Neural cell (in vitro differentiated cells): ENCODE measurements around the gene RAD51B. TPM values are rescaled to one million over a fixed set of nuclear protein-coding genes. Genes with fewer than 3 reads are reported as not detected.

Experiments
- H2AFZ ChIP-seq: fragments of 200-600, 300-800 bp; sonication (generic), shearing (Covaris generic); 2 replicates; pipeline ENCODE4 v1.6.0; 2014; ENCODE audit warnings: low read depth, mild to moderate bottlenecking, antibody characterized with exemption, low read length, moderate library complexity
- H3F3A ChIP-seq: fragments of 200-600 bp; shearing (Covaris generic); 2 replicates; pipeline ENCODE4 v1.6.1; 2016; ENCODE audit warnings: mild to moderate bottlenecking, moderate library complexity, mixed read lengths, antibody characterized with exemption, low read length; ENCODE audit not compliant: insufficient read depth, poor library complexity, severe bottlenecking
- H3K27ac ChIP-seq: fragments of 200-600, 300-800 bp; sonication (generic), shearing (Covaris generic); 2 replicates; pipeline ENCODE4 v1.5.1; 2014; ENCODE audit warnings: mild to moderate bottlenecking, low read length, moderate library complexity
- H3K27me3 ChIP-seq: fragments of 300-800, 200-600 bp; sonication (generic), shearing (Covaris generic); 2 replicates; pipeline ENCODE4 v1.6.0; 2014; ENCODE audit warnings: mild to moderate bottlenecking, low read depth, low read length, moderate library complexity; ENCODE audit not compliant: insufficient read depth
- H3K36me3 ChIP-seq: fragments of 300-800, 200-600 bp; sonication (generic), shearing (Covaris generic); 2 replicates; pipeline ENCODE4 v1.5.1; 2014; ENCODE audit warnings: mild to moderate bottlenecking, antibody characterized with exemption, low read length, moderate library complexity; ENCODE audit not compliant: insufficient read depth
- H3K4me2 ChIP-seq: fragments of 300-800, 200-600 bp; sonication (generic), shearing (Covaris generic); 2 replicates; pipeline ENCODE4 v1.6.0; 2014; ENCODE audit warnings: mild to moderate bottlenecking, low read length
- H3K4me3 ChIP-seq: fragments of 300-800, 200-600 bp; sonication (generic), shearing (Covaris generic); 2 replicates; pipeline ENCODE4 v1.5.1; 2014; ENCODE audit warnings: mild to moderate bottlenecking, low read length, moderate library complexity
- H3K79me2 ChIP-seq: fragments of 200-600 bp; shearing (Covaris generic); replicated peaks from 2 replicates; pipeline ENCODE4 v1.6.0; 2014; ENCODE audit warnings: mild to moderate bottlenecking, low read length, moderate library complexity; ENCODE audit not compliant: insufficient read depth
- H3K9ac ChIP-seq: fragments of 300-800, 200-600 bp; sonication (generic), shearing (Covaris generic); 2 replicates; pipeline ENCODE4 v1.6.1; 2016; ENCODE audit warnings: mild to moderate bottlenecking, low read length, mixed read lengths
- H3K9me2 ChIP-seq: fragments of 200-600 bp; shearing (Covaris generic); 2 replicates; pipeline ENCODE4 v1.6.1; 2016; ENCODE audit warnings: mild to moderate bottlenecking, low read length, mixed read lengths; ENCODE audit not compliant: insufficient read depth
- H3K9me3 ChIP-seq: fragments of 200-600, 300-800 bp; sonication (generic), shearing (Covaris generic); 2 replicates; pipeline ENCODE4 v1.6.1; 2016; ENCODE audit warnings: mild to moderate bottlenecking, mixed run types, low read length, moderate library complexity, mixed read lengths
- H4K20me1 ChIP-seq: fragments of 200-600 bp; shearing (Covaris generic); 2 replicates; pipeline ENCODE4 v1.6.1; 2016; ENCODE audit warnings: mild to moderate bottlenecking, mixed run types; ENCODE audit not compliant: insufficient read depth
- EP300 ChIP-seq: fragments of 450-650 bp; conservative IDR thresholded peaks from 2 replicates; pipeline ENCODE4 v1.6.1; 2014; ENCODE audit warnings: antibody characterized with exemption, mild to moderate bottlenecking, moderate library complexity; ENCODE audit not compliant: poor library complexity, severe bottlenecking
- EZH2 ChIP-seq: fragments of 200-600, 300-800 bp; shearing (Covaris generic), sonication (generic); IDR thresholded peaks from 2 replicates; pipeline ENCODE4 v1.6.1; 2014; ENCODE audit warnings: antibody characterized with exemption, low read length, borderline replicate concordance, mild to moderate bottlenecking; ENCODE audit not compliant: insufficient read depth, poor library complexity, severe bottlenecking
- MXI1 ChIP-seq: fragments of 450-650 bp; conservative IDR thresholded peaks from 2 replicates; pipeline ENCODE4 v1.6.1; 2014; ENCODE audit warnings: antibody characterized with exemption, mild to moderate bottlenecking; ENCODE audit not compliant: poor library complexity, severe bottlenecking
- POLR2AphosphoS5 ChIP-seq: IDR thresholded peaks from 2 replicates; pipeline ENCODE4 v1.6.1; 2012
- RAD21 ChIP-seq: fragments of 450-650 bp; conservative IDR thresholded peaks from 2 replicates; pipeline ENCODE4 v1.6.1; 2014; ENCODE audit warnings: antibody characterized with exemption, mild to moderate bottlenecking, moderate library complexity
- SMC3 ChIP-seq: fragments of 450-650 bp; conservative IDR thresholded peaks from 2 replicates; pipeline ENCODE4 v1.6.1; 2014; ENCODE audit warnings: antibody characterized with exemption, mild to moderate bottlenecking, moderate library complexity; ENCODE audit not compliant: poor library complexity
- TAF1 ChIP-seq: IDR thresholded peaks from 2 replicates; pipeline ENCODE4 v1.6.1; 2012; ENCODE audit warnings: low read depth
- polyA plus RNA-seq: library from polyadenylated mRNA; depleted of rRNA; stranded (reverse); fragments of >200 nt; gene quantifications from 2 replicates; pipeline ENCODE4 v1.2.3, GENCODE V29; 2014
- TF ChIP-seq, protein P1 (sequence below): IDR thresholded peaks from 2 replicates; pipeline ENCODE4 v1.6.1; 2012; ENCODE audit warnings: borderline replicate concordance
- TF ChIP-seq, protein P2 (sequence below): fragments of 450-650 bp; IDR thresholded peaks from 2 replicates; pipeline ENCODE4 v1.5.1; 2014; ENCODE audit warnings: antibody characterized with exemption, mild to moderate bottlenecking, moderate library complexity; ENCODE audit not compliant: poor library complexity, severe bottlenecking

Gene RAD51B
- polyA plus RNA-seq, 1 donor from 2014 or later, result 3.1 TPM

DNA sequence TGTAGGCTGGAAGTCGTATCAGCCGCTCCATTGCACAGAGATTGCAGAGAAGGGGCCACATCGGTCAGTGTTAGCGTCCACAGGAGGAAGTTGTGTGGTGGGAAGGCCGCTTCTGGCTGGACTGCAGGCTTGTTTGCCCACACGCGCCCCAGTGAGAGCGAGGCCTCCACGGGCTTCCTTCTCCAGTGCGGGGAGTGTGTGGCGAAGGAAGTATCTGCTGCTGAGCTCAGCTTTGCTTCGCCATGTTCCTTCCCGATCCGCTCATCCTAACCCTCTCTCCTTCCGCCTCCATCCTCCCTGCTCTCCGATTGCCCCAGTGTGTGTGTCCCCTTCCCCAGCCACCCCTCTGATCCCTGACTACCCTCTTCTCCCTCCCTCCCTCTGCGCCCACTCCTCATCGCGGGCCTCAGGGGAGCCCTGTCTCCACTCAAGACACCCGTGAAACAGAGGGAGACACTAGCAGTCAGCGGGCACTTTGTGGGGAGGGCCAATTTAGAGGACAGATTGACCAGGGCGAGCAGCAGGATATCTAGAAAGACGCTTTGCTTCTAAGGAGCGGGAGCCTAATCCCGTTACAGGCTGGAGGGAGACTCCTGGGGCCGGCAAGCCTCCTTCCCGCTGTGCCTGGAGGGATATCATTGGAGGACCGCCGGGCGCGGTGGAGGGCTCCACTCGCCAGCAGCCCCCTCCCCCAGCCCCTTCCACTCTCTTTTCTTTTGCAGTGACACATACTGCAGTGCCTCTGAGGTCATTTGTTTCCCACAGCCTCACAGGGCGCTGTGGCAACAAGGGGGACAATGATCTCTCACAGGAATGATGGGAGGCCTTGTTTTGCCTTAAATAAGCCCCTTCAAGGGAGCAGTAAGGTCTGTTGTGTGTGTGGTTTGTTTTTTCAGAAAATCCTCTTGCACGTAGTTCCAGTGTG is 544.5 kb downstream of the RAD51B start:
- no peaks in the 10 kb centered on the region for H3K36me3 ChIP-seq
- no peaks in the 10 kb centered on the region for H3K79me2 ChIP-seq
- H3K9ac ChIP-seq, result peak overlapping the region; percentile 62
- no peaks in the 10 kb centered on the region for H3K9me2 ChIP-seq
- peak overlapping the region; percentile 78 for H3K27ac ChIP-seq
- TF ChIP-seq EP300 (peak; percentile 43), POLR2AphosphoS5 (peak; percentile 61), SMC3 (no peak), TAF1 (no peak)
- H4K20me1 ChIP-seq, result no peaks in the 10 kb centered on the region
- H3K4me2 ChIP-seq, result peak overlapping the region; percentile 48
- no peaks in the 10 kb centered on the region for H3K27me3 ChIP-seq
- H3K9me3 ChIP-seq, result no peaks in the 10 kb centered on the region
- H3K4me3 ChIP-seq, result peak overlapping the region; percentile 57
- H2AFZ ChIP-seq, result peak overlapping the region; percentile 43
- H3F3A ChIP-seq, result no peaks in the 10 kb centered on the region

DNA sequence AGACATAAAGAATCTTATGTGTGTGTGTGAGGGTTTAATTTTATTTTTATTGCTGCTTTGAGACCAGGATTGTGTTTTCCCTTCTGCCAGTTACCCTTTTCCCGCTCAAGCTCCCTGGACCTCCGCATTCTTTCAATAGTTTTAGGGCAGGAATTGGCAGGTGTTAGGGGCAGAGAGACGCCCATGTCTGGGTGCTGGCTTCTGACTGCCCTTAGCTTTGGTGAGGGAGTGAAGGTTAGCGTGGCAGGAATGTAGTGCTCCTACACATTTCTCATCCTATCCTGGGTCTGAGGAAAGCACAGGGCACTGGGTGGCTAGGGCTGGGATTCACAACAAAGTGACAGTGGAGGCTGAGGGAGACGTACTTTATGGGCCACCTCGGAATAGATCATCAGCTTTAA is 545.2 kb downstream of the RAD51B start:
- H4K20me1 ChIP-seq, result no peaks in the 10 kb centered on the region
- H3K9ac ChIP-seq, result peak overlapping the region; percentile 62
- H3F3A ChIP-seq, result no peaks in the 10 kb centered on the region
- H3K27me3 ChIP-seq, result no peaks in the 10 kb centered on the region
- no peaks in the 10 kb centered on the region for H3K9me3 ChIP-seq
- H3K79me2 ChIP-seq, result no peaks in the 10 kb centered on the region
- H3K36me3 ChIP-seq, result no peaks in the 10 kb centered on the region
- H2AFZ ChIP-seq, result no peak overlapping the region
- H3K4me3 ChIP-seq, result peak overlapping the region; percentile 57
- H3K27ac ChIP-seq, result peak overlapping the region; percentile 78
- TF ChIP-seq SMC3, result no peak
- TF ChIP-seq TAF1, result no peak
- TF ChIP-seq, protein P1, sequence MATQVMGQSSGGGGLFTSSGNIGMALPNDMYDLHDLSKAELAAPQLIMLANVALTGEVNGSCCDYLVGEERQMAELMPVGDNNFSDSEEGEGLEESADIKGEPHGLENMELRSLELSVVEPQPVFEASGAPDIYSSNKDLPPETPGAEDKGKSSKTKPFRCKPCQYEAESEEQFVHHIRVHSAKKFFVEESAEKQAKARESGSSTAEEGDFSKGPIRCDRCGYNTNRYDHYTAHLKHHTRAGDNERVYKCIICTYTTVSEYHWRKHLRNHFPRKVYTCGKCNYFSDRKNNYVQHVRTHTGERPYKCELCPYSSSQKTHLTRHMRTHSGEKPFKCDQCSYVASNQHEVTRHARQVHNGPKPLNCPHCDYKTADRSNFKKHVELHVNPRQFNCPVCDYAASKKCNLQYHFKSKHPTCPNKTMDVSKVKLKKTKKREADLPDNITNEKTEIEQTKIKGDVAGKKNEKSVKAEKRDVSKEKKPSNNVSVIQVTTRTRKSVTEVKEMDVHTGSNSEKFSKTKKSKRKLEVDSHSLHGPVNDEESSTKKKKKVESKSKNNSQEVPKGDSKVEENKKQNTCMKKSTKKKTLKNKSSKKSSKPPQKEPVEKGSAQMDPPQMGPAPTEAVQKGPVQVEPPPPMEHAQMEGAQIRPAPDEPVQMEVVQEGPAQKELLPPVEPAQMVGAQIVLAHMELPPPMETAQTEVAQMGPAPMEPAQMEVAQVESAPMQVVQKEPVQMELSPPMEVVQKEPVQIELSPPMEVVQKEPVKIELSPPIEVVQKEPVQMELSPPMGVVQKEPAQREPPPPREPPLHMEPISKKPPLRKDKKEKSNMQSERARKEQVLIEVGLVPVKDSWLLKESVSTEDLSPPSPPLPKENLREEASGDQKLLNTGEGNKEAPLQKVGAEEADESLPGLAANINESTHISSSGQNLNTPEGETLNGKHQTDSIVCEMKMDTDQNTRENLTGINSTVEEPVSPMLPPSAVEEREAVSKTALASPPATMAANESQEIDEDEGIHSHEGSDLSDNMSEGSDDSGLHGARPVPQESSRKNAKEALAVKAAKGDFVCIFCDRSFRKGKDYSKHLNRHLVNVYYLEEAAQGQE, result no peak
- TF ChIP-seq EP300, result no peak
- TF ChIP-seq, protein P2, sequence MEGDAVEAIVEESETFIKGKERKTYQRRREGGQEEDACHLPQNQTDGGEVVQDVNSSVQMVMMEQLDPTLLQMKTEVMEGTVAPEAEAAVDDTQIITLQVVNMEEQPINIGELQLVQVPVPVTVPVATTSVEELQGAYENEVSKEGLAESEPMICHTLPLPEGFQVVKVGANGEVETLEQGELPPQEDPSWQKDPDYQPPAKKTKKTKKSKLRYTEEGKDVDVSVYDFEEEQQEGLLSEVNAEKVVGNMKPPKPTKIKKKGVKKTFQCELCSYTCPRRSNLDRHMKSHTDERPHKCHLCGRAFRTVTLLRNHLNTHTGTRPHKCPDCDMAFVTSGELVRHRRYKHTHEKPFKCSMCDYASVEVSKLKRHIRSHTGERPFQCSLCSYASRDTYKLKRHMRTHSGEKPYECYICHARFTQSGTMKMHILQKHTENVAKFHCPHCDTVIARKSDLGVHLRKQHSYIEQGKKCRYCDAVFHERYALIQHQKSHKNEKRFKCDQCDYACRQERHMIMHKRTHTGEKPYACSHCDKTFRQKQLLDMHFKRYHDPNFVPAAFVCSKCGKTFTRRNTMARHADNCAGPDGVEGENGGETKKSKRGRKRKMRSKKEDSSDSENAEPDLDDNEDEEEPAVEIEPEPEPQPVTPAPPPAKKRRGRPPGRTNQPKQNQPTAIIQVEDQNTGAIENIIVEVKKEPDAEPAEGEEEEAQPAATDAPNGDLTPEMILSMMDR, result no peak
- TF ChIP-seq RAD21, result no peak
- TF ChIP-seq EZH2, result no peak
- TF ChIP-seq MXI1, result no peak
- TF ChIP-seq POLR2AphosphoS5, result no peak
- no peaks in the 10 kb centered on the region for H3K9me2 ChIP-seq
- no peak overlapping the region for H3K4me2 ChIP-seq
